Measurements from ENCODE around the gene NR2F1-AS1. TPM values are rescaled to one million over a fixed set of nuclear protein-coding genes. Genes with fewer than 3 reads are reported as not detected.

Gene NR2F1-AS1
- 2.6 to 4.3 TPM (median 3.0 TPM) in 5 replicates for total RNA-seq (2022; extraction: Qiagen RNA extraction)

DNA sequence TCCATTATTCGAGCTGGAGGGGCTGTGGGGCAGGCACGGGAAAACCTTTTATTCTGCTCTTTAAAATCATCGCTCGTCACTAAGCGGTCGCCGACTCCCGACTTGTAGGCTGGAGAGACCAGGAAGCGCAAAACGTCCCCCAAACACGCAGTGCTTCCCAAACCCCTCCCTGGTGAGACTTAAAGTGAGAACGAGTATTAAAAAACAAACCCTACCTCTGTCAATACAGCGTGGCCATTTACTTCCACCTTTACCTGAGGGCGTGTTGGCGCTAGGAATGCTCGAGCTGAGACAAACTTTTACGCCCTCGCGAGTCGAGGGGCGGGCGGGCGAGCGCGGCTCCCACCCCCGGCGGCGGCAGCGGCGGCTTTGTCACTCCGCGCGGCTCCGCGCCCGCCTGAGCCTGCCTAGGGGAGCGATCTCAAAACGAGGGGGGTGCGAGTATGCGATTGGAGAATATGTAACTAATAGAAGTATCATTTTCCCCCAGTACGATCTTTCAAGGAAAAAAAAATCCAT lies at the start of gene NR2F1-AS1:
Gene NR2F1-AS1 (minus strand): TSS at position 293 of the 519 bp plus-strand sequence.

DNA sequence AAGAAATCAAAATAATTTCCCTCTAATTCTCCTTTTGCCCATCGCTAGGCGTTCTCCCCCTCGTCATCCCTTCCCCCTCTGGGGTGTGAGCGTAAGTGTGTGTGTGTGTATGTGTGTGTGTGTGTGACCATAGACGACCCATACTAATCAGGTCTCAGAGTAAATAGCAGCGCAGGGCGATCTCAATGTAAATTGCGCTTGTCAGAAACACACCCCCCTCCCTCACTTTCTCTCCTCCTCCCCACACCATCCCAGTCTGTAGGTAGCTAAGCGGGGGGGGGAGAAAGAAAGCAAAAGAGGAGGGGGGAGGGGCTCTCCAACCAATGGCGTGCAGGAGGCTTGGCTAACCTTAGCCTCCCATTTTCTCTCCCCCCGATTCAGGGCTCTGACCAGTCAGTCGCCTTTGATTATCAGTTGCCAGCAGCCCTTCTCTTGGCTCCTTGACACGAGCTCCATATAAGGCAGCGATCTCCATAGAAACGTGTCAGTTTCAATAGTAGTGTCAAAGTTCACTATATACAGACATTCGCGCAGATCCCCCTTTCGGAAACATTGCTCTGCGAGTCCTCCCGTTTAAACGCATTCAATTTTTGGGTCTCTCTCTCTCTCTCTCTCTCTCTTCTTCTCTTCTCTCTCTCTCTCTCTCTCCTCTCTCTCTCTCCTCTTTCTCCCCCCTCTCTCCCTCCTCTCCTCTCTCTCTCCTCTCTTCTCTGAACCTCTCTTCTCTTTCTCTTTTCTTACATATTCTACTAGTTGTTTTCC lies 1.8 kb upstream of the NR2F1-AS1 start, which contains the start of gene NR2F1:
Gene NR2F1 (plus strand): TSS at position 546 of the 762 bp plus-strand sequence. CDS start 1,802 bp downstream, outside the sequence.

Other genes with a start within 250 kb of the NR2F1-AS1 start
- gene NR2F1, start 2.0 kb upstream of the NR2F1-AS1 start, total RNA-seq (2022; extraction: Qiagen RNA extraction) = 4.1 to 5.2 TPM (median 4.7 TPM) in 5 replicates
- gene POU5F2, start 160.4 kb upstream of the NR2F1-AS1 start, total RNA-seq (2022; extraction: Qiagen RNA extraction) = 0.02 TPM in 1 of 5 replicates, not detected in the others